D721Med (cell line): ENCODE data around the gene ENO4.

ENCODE experiments used
- DNase-seq: peaks from one replicate; pipeline ENCODE4 v3.0.0; 2011; ENCODE audit warnings: low spot score; ENCODE audit not compliant: insufficient read length
- FAIRE-seq: peaks from 2 replicates; lab custom pipeline; 2011; peaks lifted over from hg19 to GRCh38; lab: Jason Lieb, UNC
- CTCF ChIP-seq: IDR thresholded peaks from 2 replicates; pipeline ENCODE4 v1.5.1; 2012; ENCODE audit warnings: mild to moderate bottlenecking, control low read depth; ENCODE audit not compliant: insufficient read depth; ENCODE audit errors: missing control alignments

ENO4 gene

GRCh38 chr10:116808706-116809105 lies 40.6 kb upstream of the ENO4 start:
- DNase-seq (no peak), FAIRE-seq (no peak)
- no peak for TF ChIP-seq CTCF

GRCh38 chr10:116809483-116810119 lies 39.7 kb upstream of the ENO4 start:
- FAIRE-seq (no peak), DNase-seq (no peak)
- peak; percentile 49 for TF ChIP-seq CTCF

GRCh38 chr10:116810120-116810500 lies 39.2 kb upstream of the ENO4 start:
- DNase-seq (no peak), FAIRE-seq (no peak)
- no peak for TF ChIP-seq CTCF

- DNase-seq (no peak), FAIRE-seq (no peak)
- no peak for TF ChIP-seq CTCF
These were observed 38.4 kb upstream of the ENO4 start for GRCh38 chr10:116810895-116811294.

- DNase-seq, result no peak
- FAIRE-seq, result no peak
- no peak for TF ChIP-seq CTCF
These were observed 37.6 kb upstream of the ENO4 start for GRCh38 chr10:116811691-116812090.

GRCh38 chr10:116815641-116816415 lies 33.5 kb upstream of the ENO4 start:
- no peak for FAIRE-seq
- TF ChIP-seq CTCF, result no peak
- DNase-seq, result no peak

GRCh38 chr10:116817178-116817577 lies 32.1 kb upstream of the ENO4 start:
- no peak for DNase-seq
- no peak for TF ChIP-seq CTCF
- no peak for FAIRE-seq
